Nephron (organoid): ENCODE measurements around the gene ITGA11.
A peak's percentile ranks its signal among the peaks of the same experiment; 100 is the strongest.

Experiments used
- H3K27ac Mint-ChIP-seq, 3 experiments: 2 replicates each; pipeline ENCODE4 v1.8.0; 2020; ENCODE audit warnings: mixed read lengths in 3 of 3, mild to moderate bottlenecking in 2 of 3, moderate library complexity in 1 of 3
- H3K27me3 Mint-ChIP-seq: 2 replicates; pipeline ENCODE4 v1.8.0; 2021; ENCODE audit warnings: low read depth, mild to moderate bottlenecking, moderate library complexity, mixed read lengths
- H3K36me3 Mint-ChIP-seq: 2 replicates; pipeline ENCODE4 v1.8.0; 2020; ENCODE audit warnings: low read depth, mixed read lengths
- H3K4me1 Mint-ChIP-seq: 2 replicates; pipeline ENCODE4 v1.8.0; 2020; ENCODE audit warnings: mixed read lengths
- H3K4me3 Mint-ChIP-seq, 3 experiments: 2 replicates each; pipeline ENCODE4 v1.8.0; 2020; ENCODE audit warnings: mild to moderate bottlenecking in 3 of 3, mixed read lengths in 3 of 3, moderate library complexity in 2 of 3
- H3K9me3 Mint-ChIP-seq: 2 replicates; pipeline ENCODE4 v1.8.0; 2020; ENCODE audit warnings: mixed read lengths
- TF ChIP-seq, protein P1 (sequence below), 3 experiments: fragments of 200-600 bp; sonication (generic); IDR thresholded peaks; one replicate each; pipeline ENCODE4 v1.5.0; 2021; ENCODE audit warnings: antibody characterized with exemption in 3 of 3; ENCODE audit not compliant: unreplicated experiment in 3 of 3

The ITGA11 gene

GRCh38 chr15:68389936-68390817, 41.8 kb downstream of the ITGA11 start:
- Mint-ChIP-seq H3K4me3 (no peak overlapping the region), H3K27ac (peak overlapping the region; percentile 26 to 61 (median 52)), H3K9me3 (peaks cover 27% of the 10 kb centered on the region), H3K36me3 (peaks cover 7% of the 10 kb centered on the region), H3K4me1 (peaks cover 5% of the 10 kb centered on the region), H3K27me3 (peaks cover 4% of the 10 kb centered on the region)
- TF ChIP-seq, protein P1, sequence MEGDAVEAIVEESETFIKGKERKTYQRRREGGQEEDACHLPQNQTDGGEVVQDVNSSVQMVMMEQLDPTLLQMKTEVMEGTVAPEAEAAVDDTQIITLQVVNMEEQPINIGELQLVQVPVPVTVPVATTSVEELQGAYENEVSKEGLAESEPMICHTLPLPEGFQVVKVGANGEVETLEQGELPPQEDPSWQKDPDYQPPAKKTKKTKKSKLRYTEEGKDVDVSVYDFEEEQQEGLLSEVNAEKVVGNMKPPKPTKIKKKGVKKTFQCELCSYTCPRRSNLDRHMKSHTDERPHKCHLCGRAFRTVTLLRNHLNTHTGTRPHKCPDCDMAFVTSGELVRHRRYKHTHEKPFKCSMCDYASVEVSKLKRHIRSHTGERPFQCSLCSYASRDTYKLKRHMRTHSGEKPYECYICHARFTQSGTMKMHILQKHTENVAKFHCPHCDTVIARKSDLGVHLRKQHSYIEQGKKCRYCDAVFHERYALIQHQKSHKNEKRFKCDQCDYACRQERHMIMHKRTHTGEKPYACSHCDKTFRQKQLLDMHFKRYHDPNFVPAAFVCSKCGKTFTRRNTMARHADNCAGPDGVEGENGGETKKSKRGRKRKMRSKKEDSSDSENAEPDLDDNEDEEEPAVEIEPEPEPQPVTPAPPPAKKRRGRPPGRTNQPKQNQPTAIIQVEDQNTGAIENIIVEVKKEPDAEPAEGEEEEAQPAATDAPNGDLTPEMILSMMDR (IDR thresholded peaks at IDR 0.05; ENCODE audit: unreplicated experiment in 3 of 3) = no peak

GRCh38 chr15:68389041-68389930, 42.7 kb downstream of the ITGA11 start:
- Mint-ChIP-seq H3K4me1 (peaks cover 10% of the 10 kb centered on the region), H3K27ac (peak overlapping the region in 2 of 3 experiments; percentile 52 to 61), H3K9me3 (peaks cover 21% of the 10 kb centered on the region), H3K27me3 (peaks cover 4% of the 10 kb centered on the region), H3K36me3 (peaks cover 7% of the 10 kb centered on the region), H3K4me3 (no peak overlapping the region)
- TF ChIP-seq, protein P1 (IDR thresholded peaks at IDR 0.05; ENCODE audit: unreplicated experiment in 3 of 3) = no peak

DNA sequence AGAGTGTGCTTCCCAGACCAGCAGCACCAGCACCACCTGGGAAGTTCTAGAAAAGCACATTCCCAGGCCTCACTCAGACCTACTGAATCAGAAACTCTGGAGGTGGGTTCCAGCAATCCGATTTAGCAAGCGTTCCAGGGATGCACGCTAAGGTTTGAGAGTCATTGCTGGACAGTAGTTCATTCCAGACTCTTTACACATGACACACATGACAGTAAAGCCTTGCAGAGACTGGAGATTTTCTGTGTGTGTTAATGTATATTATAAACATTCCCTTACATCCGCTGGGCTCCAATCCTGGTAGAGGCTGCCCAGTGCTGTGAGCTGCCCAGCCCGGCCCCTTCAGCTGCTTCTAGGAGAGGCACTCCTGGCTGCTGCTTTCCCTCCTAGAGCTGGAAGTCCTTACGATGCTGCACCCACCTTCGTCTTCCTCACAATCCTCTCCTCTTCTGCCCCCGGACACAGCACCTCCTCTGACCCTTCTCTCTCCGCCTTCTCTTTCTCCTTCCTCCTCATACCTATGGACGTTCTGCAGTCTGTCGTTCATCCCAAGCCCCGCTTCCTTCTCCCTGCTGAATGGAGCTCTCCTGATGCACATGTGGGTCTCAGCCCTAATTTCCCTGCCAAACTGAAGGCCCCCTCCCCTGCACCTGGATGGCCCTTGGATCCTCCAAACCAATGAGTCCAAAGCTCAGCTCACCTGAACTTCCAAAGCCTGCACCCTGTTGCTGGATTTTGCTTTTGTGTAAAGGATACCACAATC, 44.4 kb downstream of the ITGA11 start:
- Mint-ChIP-seq H3K27ac (no peak overlapping the region), H3K27me3 (peaks cover 4% of the 10 kb centered on the region), H3K4me1 (peaks cover 18% of the 10 kb centered on the region), H3K36me3 (peaks cover 7% of the 10 kb centered on the region), H3K9me3 (peaks cover 7% of the 10 kb centered on the region), H3K4me3 (no peak overlapping the region)
- TF ChIP-seq, protein P1 (IDR thresholded peaks at IDR 0.05; ENCODE audit: unreplicated experiment in 3 of 3) = no peak

- H3K4me1 Mint-ChIP-seq = peaks cover 18% of the 10 kb centered on the region
- TF ChIP-seq, protein P1 (IDR thresholded peaks at IDR 0.05; ENCODE audit: unreplicated experiment in 3 of 3) = no peak
- H3K9me3 Mint-ChIP-seq = no peaks in the 10 kb centered on the region
- H3K27ac Mint-ChIP-seq = no peak overlapping the region
- peaks cover 4% of the 10 kb centered on the region for H3K27me3 Mint-ChIP-seq
- H3K4me3 Mint-ChIP-seq = no peak overlapping the region
- H3K36me3 Mint-ChIP-seq = peaks cover 3% of the 10 kb centered on the region
These were observed 45.2 kb downstream of the ITGA11 start for GRCh38 chr15:68386587-68387288.
